ENCODE measurements around the gene HSPA2. TPM values are rescaled to one million over a fixed set of nuclear protein-coding genes. Genes with fewer than 3 reads are reported as not detected.
A peak's percentile ranks its signal among the peaks of the same experiment; 100 is the strongest.
"Not testable (repeated sequence)": the region's sequence is repeated elsewhere in the genome, so short reads cannot be mapped to it uniquely, and the experiment has no call there.

HSPA2 gene
- total RNA-seq, 1 donor from 2014 or later = 1.5 TPM

DNA sequence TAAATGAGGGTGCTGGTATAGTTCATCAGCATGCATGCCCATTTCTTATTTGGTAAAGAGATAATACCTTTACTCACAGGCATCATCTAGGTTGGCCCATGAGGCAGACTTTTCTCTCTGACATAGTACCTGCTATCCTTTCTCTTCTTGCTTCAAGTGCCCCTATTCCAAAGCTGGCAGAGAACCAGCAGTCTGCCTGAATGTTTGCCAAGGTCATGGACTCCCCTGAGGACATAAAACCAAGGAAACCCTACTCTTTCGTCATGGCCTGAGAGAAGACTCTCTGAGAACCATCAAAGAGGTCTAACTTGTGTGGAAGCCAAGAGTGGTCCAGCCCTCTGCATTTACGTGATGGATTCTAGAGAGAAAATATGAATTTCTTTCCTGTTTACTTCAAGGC lies 21.1 kb downstream of the HSPA2 start:
- Mint-ChIP-seq H3K9me3 (no peaks in the 10 kb centered on the region), H3K4me1 (ENCODE audit: unreplicated experiment) (peaks cover 5% of the 10 kb centered on the region), H3K36me3 (no peaks in the 10 kb centered on the region), H3K27ac (no peak overlapping the region), H3K27me3 (no peaks in the 10 kb centered on the region), H3K4me3 (no peak overlapping the region)
- TF ChIP-seq, protein P1, sequence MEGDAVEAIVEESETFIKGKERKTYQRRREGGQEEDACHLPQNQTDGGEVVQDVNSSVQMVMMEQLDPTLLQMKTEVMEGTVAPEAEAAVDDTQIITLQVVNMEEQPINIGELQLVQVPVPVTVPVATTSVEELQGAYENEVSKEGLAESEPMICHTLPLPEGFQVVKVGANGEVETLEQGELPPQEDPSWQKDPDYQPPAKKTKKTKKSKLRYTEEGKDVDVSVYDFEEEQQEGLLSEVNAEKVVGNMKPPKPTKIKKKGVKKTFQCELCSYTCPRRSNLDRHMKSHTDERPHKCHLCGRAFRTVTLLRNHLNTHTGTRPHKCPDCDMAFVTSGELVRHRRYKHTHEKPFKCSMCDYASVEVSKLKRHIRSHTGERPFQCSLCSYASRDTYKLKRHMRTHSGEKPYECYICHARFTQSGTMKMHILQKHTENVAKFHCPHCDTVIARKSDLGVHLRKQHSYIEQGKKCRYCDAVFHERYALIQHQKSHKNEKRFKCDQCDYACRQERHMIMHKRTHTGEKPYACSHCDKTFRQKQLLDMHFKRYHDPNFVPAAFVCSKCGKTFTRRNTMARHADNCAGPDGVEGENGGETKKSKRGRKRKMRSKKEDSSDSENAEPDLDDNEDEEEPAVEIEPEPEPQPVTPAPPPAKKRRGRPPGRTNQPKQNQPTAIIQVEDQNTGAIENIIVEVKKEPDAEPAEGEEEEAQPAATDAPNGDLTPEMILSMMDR (conservative IDR thresholded peaks at IDR 0.05) = no peak
- DNase-seq (ENCODE audit: extremely low spot score, unreplicated experiment) = no peak

GRCh38 chr14:64562436-64562835 lies 21.9 kb downstream of the HSPA2 start:
- no peaks in the 10 kb centered on the region for H3K36me3 Mint-ChIP-seq
- no peaks in the 10 kb centered on the region for H3K27me3 Mint-ChIP-seq
- no peak for DNase-seq (ENCODE audit: extremely low spot score, unreplicated experiment)
- H3K4me1 Mint-ChIP-seq (ENCODE audit: unreplicated experiment) = peaks cover 13% of the 10 kb centered on the region
- H3K9me3 Mint-ChIP-seq = no peaks in the 10 kb centered on the region
- TF ChIP-seq, protein P1 (conservative IDR thresholded peaks at IDR 0.05) = no peak
- peak overlapping the region; percentile 62 for H3K27ac Mint-ChIP-seq
- no peak overlapping the region for H3K4me3 Mint-ChIP-seq

GRCh38 chr14:64563696-64564095 lies 23.2 kb downstream of the HSPA2 start:
- DNase-seq (ENCODE audit: extremely low spot score, unreplicated experiment) = no peak
- no peak overlapping the region for H3K4me3 Mint-ChIP-seq

DNA sequence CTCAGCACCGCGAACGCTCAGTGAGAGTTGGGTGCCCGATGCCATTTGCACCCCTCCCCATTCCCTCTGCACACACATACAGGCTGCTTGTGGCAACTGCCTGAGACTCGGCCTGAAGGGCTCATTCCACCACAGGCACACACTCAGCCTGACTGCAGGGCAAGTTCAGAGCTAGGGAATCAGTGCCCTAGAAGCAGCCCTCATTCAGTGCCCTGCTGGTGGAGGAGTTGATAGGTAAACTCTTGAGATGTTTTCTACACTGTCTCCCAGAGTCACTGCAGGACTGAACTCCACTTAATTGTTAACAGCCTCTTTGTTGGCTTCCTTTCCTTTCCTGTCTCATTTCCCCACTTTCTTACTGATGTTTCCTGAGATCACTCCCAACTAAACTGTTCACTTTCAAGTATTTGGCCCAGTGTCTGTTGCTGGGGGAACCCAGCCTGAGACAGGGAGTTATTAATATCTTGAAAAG lies 26.1 kb downstream of the HSPA2 start:
- TF ChIP-seq, protein P1 (conservative IDR thresholded peaks at IDR 0.05) = no peak
- Mint-ChIP-seq H3K4me3 (no peak overlapping the region), H3K4me1 (ENCODE audit: unreplicated experiment) (peaks cover 13% of the 10 kb centered on the region), H3K27me3 (no peaks in the 10 kb centered on the region), H3K36me3 (no peaks in the 10 kb centered on the region), H3K27ac (no peak overlapping the region), H3K9me3 (no peaks in the 10 kb centered on the region)
- DNase-seq (ENCODE audit: extremely low spot score, unreplicated experiment) = no peak

More at GRCh38 chr14:64563696-64564095, 23.2 kb downstream of the HSPA2 start:
- H3K9me3 Mint-ChIP-seq = no peaks in the 10 kb centered on the region
- H3K36me3 Mint-ChIP-seq = no peaks in the 10 kb centered on the region
- peaks cover 13% of the 10 kb centered on the region for H3K4me1 Mint-ChIP-seq (ENCODE audit: unreplicated experiment)
- TF ChIP-seq, protein P1 (conservative IDR thresholded peaks at IDR 0.05) = no peak
- H3K27me3 Mint-ChIP-seq = no peaks in the 10 kb centered on the region
- H3K27ac Mint-ChIP-seq = no peak overlapping the region

- TF ChIP-seq, protein P1 (conservative IDR thresholded peaks at IDR 0.05) = no peak
- no peak for DNase-seq (ENCODE audit: extremely low spot score, unreplicated experiment)
- H3K4me3 Mint-ChIP-seq = no peak overlapping the region
- H3K36me3 Mint-ChIP-seq = no peaks in the 10 kb centered on the region
- H3K27me3 Mint-ChIP-seq = no peaks in the 10 kb centered on the region
- no peak overlapping the region for H3K27ac Mint-ChIP-seq
- no peaks in the 10 kb centered on the region for H3K9me3 Mint-ChIP-seq
- H3K4me1 Mint-ChIP-seq (ENCODE audit: unreplicated experiment) = peaks cover 13% of the 10 kb centered on the region
These were observed 28.6 kb downstream of the HSPA2 start for GRCh38 chr14:64569138-64569631.

GRCh38 chr14:64569646-64570045 lies 29.1 kb downstream of the HSPA2 start:
- H3K9me3 Mint-ChIP-seq; H3K27me3 Mint-ChIP-seq; DNase-seq (ENCODE audit: extremely low spot score, unreplicated experiment); H3K4me3 Mint-ChIP-seq; H3K27ac Mint-ChIP-seq; H3K36me3 Mint-ChIP-seq: not testable (repeated sequence)
- H3K4me1 Mint-ChIP-seq (ENCODE audit: unreplicated experiment) = peaks cover 13% of the 10 kb centered on the region

Measured in type B pancreatic cell (in vitro differentiated cells).